ENCODE data around the gene EDA.

EDA gene

DNA sequence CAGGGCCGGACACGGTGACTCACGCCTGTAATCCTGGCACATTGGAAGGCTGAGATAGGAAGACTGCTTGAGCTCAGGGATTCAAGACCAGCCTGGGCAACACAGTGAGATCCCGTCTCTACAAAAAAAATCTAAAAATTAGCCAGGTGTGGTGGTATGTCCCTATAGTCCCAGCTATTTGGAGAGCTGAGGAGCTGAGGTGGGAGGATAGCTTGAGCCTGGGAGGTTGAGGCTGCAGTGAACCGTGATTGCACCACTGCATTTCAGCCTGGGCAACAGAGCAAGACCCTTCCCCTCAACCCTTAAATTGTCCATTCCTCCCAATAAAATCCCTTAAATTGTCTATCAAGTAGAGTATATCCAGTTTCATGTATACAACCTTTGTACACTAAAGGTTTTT is 463.4 kb downstream of the EDA start:
- no peak for DNase-seq (ENCODE audit: low read depth)

DNA sequence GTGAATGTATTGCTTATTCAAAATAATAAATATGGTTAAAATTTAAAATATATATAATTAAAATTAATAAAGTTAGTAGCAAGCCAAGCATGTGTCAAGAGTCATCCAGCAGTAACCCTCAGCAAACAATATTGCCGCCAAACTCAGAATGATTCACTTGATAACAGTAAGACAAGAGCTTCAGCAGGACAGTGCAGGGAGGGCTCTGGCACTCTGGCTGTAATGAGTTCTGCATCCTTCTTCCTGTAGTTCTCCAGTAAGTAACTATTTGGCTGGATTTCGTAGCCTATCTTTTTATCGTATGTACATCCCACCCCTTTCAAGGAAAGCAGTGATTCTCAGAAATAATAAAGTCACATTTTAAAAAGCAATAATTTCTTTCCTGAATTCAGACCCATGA is 464.0 kb downstream of the EDA start:
- no peak for DNase-seq (ENCODE audit: low read depth)

DNA sequence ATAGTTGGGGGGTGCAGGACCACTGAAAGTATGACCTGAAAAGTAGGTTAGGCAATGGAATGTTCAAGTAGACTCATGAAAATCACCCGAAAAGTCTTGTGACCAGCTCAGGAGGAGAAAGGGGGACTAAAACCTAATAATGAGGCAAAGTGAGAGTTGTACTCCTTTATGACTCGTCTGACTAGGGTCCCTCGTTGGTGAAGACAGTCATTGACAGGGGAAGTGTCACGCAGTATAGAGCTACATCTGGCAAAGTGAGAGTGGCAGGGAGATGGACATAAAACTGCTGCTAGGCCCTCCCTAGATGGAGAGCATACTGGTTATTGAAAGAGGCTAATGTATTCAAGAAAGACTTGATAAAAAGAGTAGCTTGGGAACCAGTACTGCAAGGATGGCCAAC is 466.8 kb downstream of the EDA start:
- no peak for DNase-seq (ENCODE audit: low read depth)

DNA sequence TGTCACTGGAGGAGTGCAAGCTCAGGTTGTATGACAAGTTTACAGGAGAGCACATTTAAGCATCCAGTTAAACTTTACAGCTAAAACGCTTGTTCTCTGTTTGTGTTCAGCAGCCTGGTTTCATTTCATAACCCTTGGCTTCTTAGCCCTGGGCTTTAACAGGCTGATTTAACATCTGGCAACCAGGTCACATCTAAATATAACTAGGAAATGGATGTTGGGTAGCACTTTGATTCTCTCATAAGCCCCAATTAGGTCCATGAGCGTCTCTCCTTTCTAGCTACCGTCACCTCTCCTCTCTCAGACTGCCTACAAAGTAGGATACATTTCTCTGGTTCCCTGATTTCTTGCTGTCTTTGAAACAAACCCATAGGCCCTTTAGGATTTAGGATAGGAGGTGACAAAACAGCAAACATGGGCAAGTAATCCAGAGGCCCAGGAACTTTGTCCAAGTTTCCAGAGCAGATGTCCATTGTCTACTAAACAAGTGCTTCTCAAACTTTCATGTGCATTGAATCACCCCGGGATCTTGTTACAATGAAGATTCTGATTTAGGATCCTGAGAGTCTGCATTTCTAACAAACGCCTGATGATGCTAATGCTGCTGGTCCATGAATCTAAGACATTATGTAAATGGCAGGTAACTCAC is 468.8 kb downstream of the EDA start:
- no peak for DNase-seq (ENCODE audit: low read depth)

DNA sequence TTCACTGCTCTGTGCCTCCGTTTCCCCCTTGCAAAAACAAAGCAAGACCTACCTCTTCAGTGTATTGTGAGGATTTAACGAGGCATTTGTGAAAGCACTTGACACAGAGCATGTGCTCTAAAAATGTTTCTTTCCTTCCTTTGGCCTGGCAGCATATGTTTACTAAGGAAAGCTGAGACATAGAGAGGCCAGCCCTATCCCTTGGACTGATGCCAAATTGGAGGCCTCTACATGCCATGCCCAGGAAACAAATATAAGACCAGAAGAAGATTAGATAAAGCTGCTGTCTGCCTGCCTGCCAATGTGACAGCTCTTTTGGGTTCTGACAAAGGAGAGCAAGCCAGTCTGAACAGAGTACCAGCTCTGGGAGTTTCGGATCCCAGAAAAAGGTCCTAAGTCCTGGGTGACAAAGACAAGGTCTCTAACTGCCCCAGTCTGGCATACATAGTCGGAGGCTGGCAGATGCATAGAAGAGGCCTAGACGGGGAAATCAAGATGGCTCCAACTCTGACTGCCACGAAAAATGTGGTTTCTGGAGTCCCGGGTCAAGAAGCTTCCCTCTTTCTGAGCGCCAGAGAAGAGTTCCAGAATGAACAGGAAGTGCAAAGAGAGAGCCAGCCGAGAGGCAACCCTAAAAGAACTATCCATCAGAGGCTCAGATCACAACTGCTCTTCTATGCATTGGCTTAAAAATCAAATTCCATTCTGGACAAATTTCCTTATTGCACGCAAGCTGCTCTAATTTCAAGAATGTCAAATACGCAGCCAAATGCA is 472.1 kb downstream of the EDA start:
- DNase-seq (ENCODE audit: low read depth), result peak; percentile 17

DNA sequence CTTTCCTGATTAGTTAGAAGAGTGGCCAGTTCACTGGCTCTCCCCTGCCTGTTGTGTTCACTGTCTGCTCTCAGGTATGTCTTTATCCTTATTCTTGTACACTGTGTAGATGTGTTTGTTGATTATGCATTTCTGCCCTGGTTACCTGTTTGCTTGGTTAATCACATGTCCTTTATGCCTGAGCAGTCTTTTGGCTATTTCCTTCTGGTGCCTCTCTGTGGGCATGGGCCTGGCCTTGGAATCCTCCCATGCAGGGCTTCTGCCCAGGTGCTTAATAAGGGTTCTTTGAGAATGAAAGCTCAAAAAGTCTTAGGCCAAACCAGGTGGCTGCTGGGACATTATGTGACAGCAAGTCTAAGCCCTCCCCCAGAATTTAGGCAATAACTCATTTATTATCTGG is 472.8 kb downstream of the EDA start:
- no peak for DNase-seq (ENCODE audit: low read depth)
